ENCODE results near the gene SLC22A17. TPM values are rescaled to one million over a fixed set of nuclear protein-coding genes. Genes with fewer than 3 reads are reported as not detected.

Gene SLC22A17
- total and polyA plus RNA-seq, 2 of the 13 experiments (the other 11 are each of a cell fraction or from before 2014, with no cell fraction given) = 0.95 to 1.1 TPM

GRCh38 chr14:23297096-23297495 lies 55.6 kb downstream of the SLC22A17 start (continued):
- TF ChIP-seq AHDC1 (CRISPR knock-in tag; IDR thresholded peaks at IDR 0.05; ENCODE audit: borderline replicate concordance) = no peak
- TF ChIP-seq ZNF841 (CRISPR knock-in tag; IDR thresholded peaks at IDR 0.05; ENCODE audit: borderline replicate concordance) = no peak
- TF ChIP-seq ZNF264 (CRISPR knock-in tag; IDR thresholded peaks at IDR 0.05) = no peak
- TF ChIP-seq ZNF121 (CRISPR knock-in tag; IDR thresholded peaks at IDR 0.05) = no peak
- TF ChIP-seq ZFY (CRISPR knock-in tag; IDR thresholded peaks at IDR 0.05) = no peak
- TF ChIP-seq HIC2 (CRISPR knock-in tag; IDR thresholded peaks at IDR 0.05; ENCODE audit: low read depth) = no peak
- TF ChIP-seq CENPBD1 (CRISPR knock-in tag; IDR thresholded peaks at IDR 0.05; ENCODE audit: borderline replicate concordance, low read depth) = no peak
- no peak for TF ChIP-seq BATF2 (CRISPR knock-in tag; IDR thresholded peaks at IDR 0.05)
- peak; percentile 31 for TF ChIP-seq RBM22 (optimal IDR thresholded peaks at IDR 0.05; ENCODE audit: low read length)
- TF ChIP-seq SMC3 (IDR thresholded peaks at IDR 0.05; ENCODE audit: low read length) = no peak

MicroRNA genes within 50 kb of the gene (microRNA counts, 767-probe panel; counts per million panel counts)
- microRNA hsa-miR-208a = not detected

Small RNA genes lying within 50 kb of the gene (microRNA-seq; reads per million reads assigned to microRNA genes)
- not detected for gene MIR208A

Small RNA genes lying within 50 kb of the gene (small RNA-seq; reads per million reads assigned to genes)
- 0 reads per million in 3 experiments for gene MIR208A (ENCODE audit: insufficient read depth in 2 of 3, insufficient read length in 3 of 3, low read depth in 2 of 3, low replicate concordance in 1 of 3)

Other genes with a start within 250 kb of the SLC22A17 start
- not detected in 2 replicates for gene CIROP, start 247.9 kb downstream of the SLC22A17 start, total RNA-seq (2016; rRNA removed; fragmentation: Illumina TruSeq; extraction: Trizol)
- gene CIROP, start 247.9 kb downstream of the SLC22A17 start, polyA plus RNA-seq (2011; rRNA removed) = 0.07 and 0.14 TPM in 2 replicates
- gene CEBPE, start 233.6 kb downstream of the SLC22A17 start, total RNA-seq (2016; rRNA removed; fragmentation: Illumina TruSeq; extraction: Trizol) = 0.11 TPM in 1 of 2 replicates, not detected in the other
- gene CEBPE, start 233.6 kb downstream of the SLC22A17 start, polyA plus RNA-seq (2011; rRNA removed) = 0.09 and 0.10 TPM in 2 replicates
- not detected in 2 replicates for gene SLC7A8, start 169.2 kb downstream of the SLC22A17 start, total RNA-seq (2016; rRNA removed; fragmentation: Illumina TruSeq; extraction: Trizol)
- gene SLC7A8, start 169.2 kb downstream of the SLC22A17 start, polyA plus RNA-seq (2011; rRNA removed) = 0.03 and 0.25 TPM in 2 replicates
- not detected in 2 replicates for gene RNF212B, start 115.0 kb downstream of the SLC22A17 start, total RNA-seq (2016; rRNA removed; fragmentation: Illumina TruSeq; extraction: Trizol)
- gene RNF212B, start 115.0 kb downstream of the SLC22A17 start, polyA plus RNA-seq (2011; rRNA removed) = 0.05 TPM in 1 of 2 replicates, not detected in the other
- gene HOMEZ, start 66.8 kb downstream of the SLC22A17 start, total RNA-seq (2016; rRNA removed; fragmentation: Illumina TruSeq; extraction: Trizol) = 13.6 and 14.5 TPM in 2 replicates
- 31.8 and 35.0 TPM in 2 replicates for gene HOMEZ, start 66.8 kb downstream of the SLC22A17 start, polyA plus RNA-seq (2011; rRNA removed)
- 8.3 and 16.5 TPM in 2 replicates for gene PPP1R3E, start 50.0 kb downstream of the SLC22A17 start, total RNA-seq (2016; rRNA removed; fragmentation: Illumina TruSeq; extraction: Trizol)
- 22.5 and 26.5 TPM in 2 replicates for gene PPP1R3E, start 50.0 kb downstream of the SLC22A17 start, polyA plus RNA-seq (2011; rRNA removed)
- gene BCL2L2, start 46.1 kb downstream of the SLC22A17 start, total RNA-seq (2016; rRNA removed; fragmentation: Illumina TruSeq; extraction: Trizol) = 26.6 and 28.1 TPM in 2 replicates
- 49.8 and 58.5 TPM in 2 replicates for gene BCL2L2, start 46.1 kb downstream of the SLC22A17 start, polyA plus RNA-seq (2011; rRNA removed)
- gene PABPN1, start 31.4 kb downstream of the SLC22A17 start, total RNA-seq (2016; rRNA removed; fragmentation: Illumina TruSeq; extraction: Trizol) = 173 and 233 TPM in 2 replicates
- 524 and 560 TPM in 2 replicates for gene PABPN1, start 31.4 kb downstream of the SLC22A17 start, polyA plus RNA-seq (2011; rRNA removed)
- not detected in 2 replicates for gene EFS, start 12.3 kb upstream of the SLC22A17 start, total RNA-seq (2016; rRNA removed; fragmentation: Illumina TruSeq; extraction: Trizol)
- gene EFS, start 12.3 kb upstream of the SLC22A17 start, polyA plus RNA-seq (2011; rRNA removed) = not detected in 2 replicates
- not detected in 2 replicates for gene IL25, start 19.9 kb upstream of the SLC22A17 start, total RNA-seq (2016; rRNA removed; fragmentation: Illumina TruSeq; extraction: Trizol)
- gene IL25, start 19.9 kb upstream of the SLC22A17 start, polyA plus RNA-seq (2011; rRNA removed) = not detected in 2 replicates
- not detected in 2 replicates for gene CMTM5, start 24.2 kb upstream of the SLC22A17 start, total RNA-seq (2016; rRNA removed; fragmentation: Illumina TruSeq; extraction: Trizol)
- gene CMTM5, start 24.2 kb upstream of the SLC22A17 start, polyA plus RNA-seq (2011; rRNA removed) = not detected in 2 replicates
- gene MYH6, start 55.4 kb upstream of the SLC22A17 start, total RNA-seq (2016; rRNA removed; fragmentation: Illumina TruSeq; extraction: Trizol) = not detected in 2 replicates
- 0.01 TPM in 1 of 2 replicates, not detected in the other for gene MYH6, start 55.4 kb upstream of the SLC22A17 start, polyA plus RNA-seq (2011; rRNA removed)
- gene MYH7, start 82.8 kb upstream of the SLC22A17 start, total RNA-seq (2016; rRNA removed; fragmentation: Illumina TruSeq; extraction: Trizol) = 0.04 TPM in 1 of 2 replicates, not detected in the other
- gene MYH7, start 82.8 kb upstream of the SLC22A17 start, polyA plus RNA-seq (2011; rRNA removed) = 0.01 and 0.04 TPM in 2 replicates
- gene NGDN, start 116.8 kb upstream of the SLC22A17 start, total RNA-seq (2016; rRNA removed; fragmentation: Illumina TruSeq; extraction: Trizol) = 216 and 241 TPM in 2 replicates
- gene NGDN, start 116.8 kb upstream of the SLC22A17 start, polyA plus RNA-seq (2011; rRNA removed) = 131 and 154 TPM in 2 replicates
- gene ZFHX2, start 198.9 kb upstream of the SLC22A17 start, total RNA-seq (2016; rRNA removed; fragmentation: Illumina TruSeq; extraction: Trizol) = 0.44 and 0.49 TPM in 2 replicates
- 0.17 and 0.24 TPM in 2 replicates for gene ZFHX2, start 198.9 kb upstream of the SLC22A17 start, polyA plus RNA-seq (2011; rRNA removed)
- gene THTPA, start 203.4 kb upstream of the SLC22A17 start, total RNA-seq (2016; rRNA removed; fragmentation: Illumina TruSeq; extraction: Trizol) = 7.1 and 7.4 TPM in 2 replicates
- 8.2 and 8.7 TPM in 2 replicates for gene THTPA, start 203.4 kb upstream of the SLC22A17 start, polyA plus RNA-seq (2011; rRNA removed)
- gene AP1G2, start 214.9 kb upstream of the SLC22A17 start, total RNA-seq (2016; rRNA removed; fragmentation: Illumina TruSeq; extraction: Trizol) = 39.4 and 96.9 TPM in 2 replicates
- 611 and 685 TPM in 2 replicates for gene AP1G2, start 214.9 kb upstream of the SLC22A17 start, polyA plus RNA-seq (2011; rRNA removed)
- 0.14 and 0.22 TPM in 2 replicates for gene JPH4, start 225.9 kb upstream of the SLC22A17 start, total RNA-seq (2016; rRNA removed; fragmentation: Illumina TruSeq; extraction: Trizol)
- 0.08 and 0.16 TPM in 2 replicates for gene JPH4, start 225.9 kb upstream of the SLC22A17 start, polyA plus RNA-seq (2011; rRNA removed)